ENCODE results near the gene GMCL2. TPM values are rescaled to one million over a fixed set of nuclear protein-coding genes. Genes with fewer than 3 reads are reported as not detected.

Gene GMCL2
- polyA plus RNA-seq, 1 donor (not counting 4 experiments of a cell fraction or from before 2014, with no cell fraction given), result not detected

GRCh38 chr5:178208540-178209227 lies 21.5 kb upstream of the GMCL2 start:
- Histone ChIP-seq H3K4me2 (ENCODE audit: control insufficient read depth, extremely low read depth, insufficient read depth, low read depth, low read length) (no peak overlapping the region), H3K36me3 (ENCODE audit: control insufficient read depth in 2 of 2, extremely low read depth in 1 of 2, insufficient read depth in 2 of 2, low read length in 2 of 2) (peaks cover 42 to 64% of the 10 kb centered on the region in 2 experiments), H3K27ac (ENCODE audit: control insufficient read depth, insufficient read depth, low read length) (no peak overlapping the region), H4K20me1 (ENCODE audit: control insufficient read depth, extremely low read depth, insufficient read depth, low read length) (peaks cover 56% of the 10 kb centered on the region), H3K4me1 (ENCODE audit: control insufficient read depth, extremely low read depth, insufficient read depth, low read length) (peaks cover 16% of the 10 kb centered on the region), H3K9me1 (ENCODE audit: control insufficient read depth, extremely low read depth, insufficient read depth, low read length) (peaks cover 13% of the 10 kb centered on the region), H3K9me3 (ENCODE audit: control insufficient read depth, low read depth, low read length) (no peaks in the 10 kb centered on the region), H3K79me2 (ENCODE audit: control insufficient read depth, insufficient read depth, low read length) (peaks cover 46% of the 10 kb centered on the region), H3K9ac (ENCODE audit: control insufficient read depth, extremely low read depth, insufficient read depth, low read length) (no peak overlapping the region), H3K27me3 (ENCODE audit: control insufficient read depth, extremely low read depth, insufficient read depth, low read length) (no peaks in the 10 kb centered on the region), H2AFZ (ENCODE audit: control insufficient read depth, low read length) (no peak overlapping the region), H3K4me3 (ENCODE audit: control insufficient read depth in 2 of 3, extremely low read depth in 1 of 3, insufficient read depth in 2 of 3, low read depth in 1 of 3, low read length in 3 of 3) (no peak overlapping the region)
- dilution Hi-C loops (cut with MboI; ENCODE audit: extremely low pct_ligation_motif_present, low sequenced_read_pairs), result no loop called here
- no peak for TF ChIP-seq CTCF (optimal IDR thresholded peaks at IDR 0.05 in 1 of 3, IDR thresholded peaks at IDR 0.05 in 1 of 3, conservative IDR thresholded peaks at IDR 0.05 in 1 of 3; ENCODE audit: extremely low read depth in 1 of 3, insufficient read depth in 2 of 3, low read length in 3 of 3)
- no peak for TF ChIP-seq EZH2 (IDR thresholded peaks at IDR 0.05; ENCODE audit: low read length)
- FAIRE-seq, result no peak
- DNase-seq (ENCODE audit: low read depth, low spot score), result no peak

- no peak overlapping the region for H2AFZ ChIP-seq (ENCODE audit: control insufficient read depth, low read length)
- H3K4me1 ChIP-seq (ENCODE audit: control insufficient read depth, extremely low read depth, insufficient read depth, low read length), result peaks cover 16% of the 10 kb centered on the region
- FAIRE-seq (no peak), DNase-seq (ENCODE audit: low read depth, low spot score) (no peak)
- H3K4me2 ChIP-seq (ENCODE audit: control insufficient read depth, extremely low read depth, insufficient read depth, low read depth, low read length), result no peak overlapping the region
- no peaks in the 10 kb centered on the region for H3K27me3 ChIP-seq (ENCODE audit: control insufficient read depth, extremely low read depth, insufficient read depth, low read length)
- no peaks in the 10 kb centered on the region for H3K9me3 ChIP-seq (ENCODE audit: control insufficient read depth, low read depth, low read length)
- no peak overlapping the region for H3K9ac ChIP-seq (ENCODE audit: control insufficient read depth, extremely low read depth, insufficient read depth, low read length)
- peaks cover 46% of the 10 kb centered on the region for H3K79me2 ChIP-seq (ENCODE audit: control insufficient read depth, insufficient read depth, low read length)
- no peak overlapping the region for H3K4me3 ChIP-seq (ENCODE audit: control insufficient read depth in 2 of 3, extremely low read depth in 1 of 3, insufficient read depth in 2 of 3, low read depth in 1 of 3, low read length in 3 of 3)
- peaks cover 11% of the 10 kb centered on the region for H3K9me1 ChIP-seq (ENCODE audit: control insufficient read depth, extremely low read depth, insufficient read depth, low read length)
- no peak overlapping the region for H3K27ac ChIP-seq (ENCODE audit: control insufficient read depth, insufficient read depth, low read length)
- dilution Hi-C loops (cut with MboI; ENCODE audit: extremely low pct_ligation_motif_present, low sequenced_read_pairs), result no loop called here
- H4K20me1 ChIP-seq (ENCODE audit: control insufficient read depth, extremely low read depth, insufficient read depth, low read length), result peaks cover 48% of the 10 kb centered on the region
- TF ChIP-seq EZH2 (IDR thresholded peaks at IDR 0.05; ENCODE audit: low read length), result no peak
- no peak for TF ChIP-seq CTCF (optimal IDR thresholded peaks at IDR 0.05 in 1 of 3, IDR thresholded peaks at IDR 0.05 in 1 of 3, conservative IDR thresholded peaks at IDR 0.05 in 1 of 3; ENCODE audit: extremely low read depth in 1 of 3, insufficient read depth in 2 of 3, low read length in 3 of 3)
- H3K36me3 ChIP-seq (ENCODE audit: control insufficient read depth in 2 of 2, extremely low read depth in 1 of 2, insufficient read depth in 2 of 2, low read length in 2 of 2), result peaks cover 40 to 57% of the 10 kb centered on the region in 2 experiments
Measured at GRCh38 chr5:178207917-178208280, 20.7 kb upstream of the GMCL2 start.
